ENCODE data around the gene FLT4. TPM values are rescaled to one million over a fixed set of nuclear protein-coding genes. Genes with fewer than 3 reads are reported as not detected.
A peak's percentile ranks its signal among the peaks of the same experiment; 100 is the strongest.

The FLT4 gene
- total RNA-seq, 2 donors from 2014 or later: 6.3 to 7.5 TPM

GRCh38 chr5:180590543-180591310 is 58.7 kb downstream of the FLT4 start:
- no peaks in the 10 kb centered on the region for H3K9me3 ChIP-seq
- H3K4me3 ChIP-seq: no peak overlapping the region
- TF ChIP-seq, protein P1, sequence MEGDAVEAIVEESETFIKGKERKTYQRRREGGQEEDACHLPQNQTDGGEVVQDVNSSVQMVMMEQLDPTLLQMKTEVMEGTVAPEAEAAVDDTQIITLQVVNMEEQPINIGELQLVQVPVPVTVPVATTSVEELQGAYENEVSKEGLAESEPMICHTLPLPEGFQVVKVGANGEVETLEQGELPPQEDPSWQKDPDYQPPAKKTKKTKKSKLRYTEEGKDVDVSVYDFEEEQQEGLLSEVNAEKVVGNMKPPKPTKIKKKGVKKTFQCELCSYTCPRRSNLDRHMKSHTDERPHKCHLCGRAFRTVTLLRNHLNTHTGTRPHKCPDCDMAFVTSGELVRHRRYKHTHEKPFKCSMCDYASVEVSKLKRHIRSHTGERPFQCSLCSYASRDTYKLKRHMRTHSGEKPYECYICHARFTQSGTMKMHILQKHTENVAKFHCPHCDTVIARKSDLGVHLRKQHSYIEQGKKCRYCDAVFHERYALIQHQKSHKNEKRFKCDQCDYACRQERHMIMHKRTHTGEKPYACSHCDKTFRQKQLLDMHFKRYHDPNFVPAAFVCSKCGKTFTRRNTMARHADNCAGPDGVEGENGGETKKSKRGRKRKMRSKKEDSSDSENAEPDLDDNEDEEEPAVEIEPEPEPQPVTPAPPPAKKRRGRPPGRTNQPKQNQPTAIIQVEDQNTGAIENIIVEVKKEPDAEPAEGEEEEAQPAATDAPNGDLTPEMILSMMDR (IDR thresholded peaks at IDR 0.05): peak in 1 of 7 experiments; percentile 14
- no peak for TF ChIP-seq POLR2A (IDR thresholded peaks at IDR 0.05)
- ATAC-seq: no peak
- no peaks in the 10 kb centered on the region for H3K36me3 ChIP-seq (replicated peaks in 1 of 2; ENCODE audit: insufficient read depth in 1 of 2, low read depth in 2 of 2)
- H3K27me3 ChIP-seq: peaks cover 0 to 15% of the 10 kb centered on the region in 2 donors
- peaks cover 33% of the 10 kb centered on the region for H3K4me1 ChIP-seq
- intact Hi-C loops (cut with DNase I): no loop called here
- DNase-seq: no peak
- no peak overlapping the region for H3K27ac ChIP-seq
- 0 to 4% methylated on average over 4 to 63 of the region's 63 CpGs for WGBS, 2 donors

- DNase-seq (no peak), ATAC-seq (no peak)
- no peak overlapping the region for H3K27ac ChIP-seq
- TF ChIP-seq, protein P1 (IDR thresholded peaks at IDR 0.05): no peak
- WGBS, 2 donors: 5 to 8% methylated on average over 16 to 44 of the region's 44 CpGs
- H3K4me3 ChIP-seq: no peak overlapping the region
- intact Hi-C loops (cut with DNase I): no loop called here
- H3K9me3 ChIP-seq: no peaks in the 10 kb centered on the region
- H3K27me3 ChIP-seq: peaks cover 0 to 15% of the 10 kb centered on the region in 2 donors
- H3K4me1 ChIP-seq: peaks cover 25% of the 10 kb centered on the region
- H3K36me3 ChIP-seq (replicated peaks in 1 of 2; ENCODE audit: insufficient read depth in 1 of 2, low read depth in 2 of 2): no peaks in the 10 kb centered on the region
Observed at GRCh38 chr5:180589771-180590542, 59.4 kb downstream of the FLT4 start.

- no peaks in the 10 kb centered on the region for H3K36me3 ChIP-seq (replicated peaks in 1 of 2; ENCODE audit: insufficient read depth in 1 of 2, low read depth in 2 of 2)
- TF ChIP-seq, protein P1 (IDR thresholded peaks at IDR 0.05): no peak
- TF ChIP-seq POLR2A (IDR thresholded peaks at IDR 0.05): no peak
- no peak for DNase-seq
- no peak for ATAC-seq
- peaks cover 20% of the 10 kb centered on the region for H3K4me1 ChIP-seq
- intact Hi-C loops (cut with DNase I): no loop called here
- H3K4me3 ChIP-seq: no peak overlapping the region
- H3K9me3 ChIP-seq: no peaks in the 10 kb centered on the region
- H3K27me3 ChIP-seq: peaks cover 0 to 15% of the 10 kb centered on the region in 2 donors
- no peak overlapping the region for H3K27ac ChIP-seq
- 86 to 88% methylated on average over 10 of the region's 10 CpGs for WGBS, 2 donors
Observed at GRCh38 chr5:180586870-180587269, 62.5 kb downstream of the FLT4 start.

GRCh38 chr5:180586204-180586603 is 63.2 kb downstream of the FLT4 start:
- H3K4me3 ChIP-seq: no peak overlapping the region
- peaks cover 16% of the 10 kb centered on the region for H3K4me1 ChIP-seq
- peaks cover 0 to 10% of the 10 kb centered on the region in 2 donors for H3K27me3 ChIP-seq
- no peak overlapping the region for H3K27ac ChIP-seq
- ATAC-seq (no peak), DNase-seq (no peak)
- no peaks in the 10 kb centered on the region for H3K9me3 ChIP-seq
- no peaks in the 10 kb centered on the region for H3K36me3 ChIP-seq (replicated peaks in 1 of 2; ENCODE audit: insufficient read depth in 1 of 2, low read depth in 2 of 2)
- 67 to 77% methylated on average over 3 of the region's 3 CpGs for WGBS, 2 donors
- TF ChIP-seq, protein P1 (IDR thresholded peaks at IDR 0.05): no peak
- no peak for TF ChIP-seq POLR2A (IDR thresholded peaks at IDR 0.05)
- intact Hi-C loops (cut with DNase I): no loop called here

All from body of pancreas (tissue), 4 donors.